ENCODE data around the gene LCK. TPM values are rescaled to one million over a fixed set of nuclear protein-coding genes. Genes with fewer than 3 reads are reported as not detected.

The LCK gene
- total RNA-seq, 1 experiment from 2014 or later, result 37.6 TPM

DNA sequence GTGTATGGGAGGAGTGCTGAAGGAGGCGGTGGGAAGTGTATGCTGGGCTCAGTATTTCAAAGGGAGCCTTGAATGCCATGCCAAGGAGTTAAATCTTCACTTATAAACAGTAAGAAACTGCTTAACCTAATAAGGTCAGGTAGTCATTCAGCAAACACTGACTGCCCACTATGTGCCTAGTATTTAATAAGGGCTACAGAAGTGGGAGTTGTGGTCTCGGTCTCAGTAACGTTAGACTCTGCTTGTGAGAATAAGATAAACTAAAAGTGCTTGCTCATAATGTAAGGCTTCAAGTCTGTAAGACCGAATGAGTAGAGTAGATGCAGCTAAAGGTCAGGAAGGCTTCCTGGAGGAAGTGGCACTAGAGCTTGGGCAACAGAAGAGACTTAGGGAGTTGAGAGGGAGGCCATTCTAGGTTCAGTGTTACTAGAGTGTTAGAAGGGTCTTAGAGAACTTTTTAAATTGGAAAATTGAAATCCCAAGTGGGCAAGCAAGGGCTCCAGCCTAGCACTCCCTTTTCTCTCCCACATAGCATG, 78.9 kb downstream of the LCK start:
- Histone ChIP-seq H3K9ac (ENCODE audit: extremely low read depth, insufficient read length, low read length) (no peak overlapping the region), H4K20me1 (ENCODE audit: control insufficient read depth, insufficient read depth, insufficient read length) (no peaks in the 10 kb centered on the region), H3K9me3 (ENCODE audit: control insufficient read depth, low read depth, low read length) (no peaks in the 10 kb centered on the region), H3K27ac (ENCODE audit: insufficient read length, low read depth, low read length) (no peak overlapping the region), H3K27me3 (ENCODE audit: insufficient read depth, low read length) (no peaks in the 10 kb centered on the region), H3K56ac (ENCODE audit: insufficient read length, low read depth, low read length) (no peak overlapping the region), H2BK5ac (ENCODE audit: insufficient read length, low read length) (no peak overlapping the region), H3K4ac (ENCODE audit: low read depth, low read length) (no peak overlapping the region), H2AK5ac (ENCODE audit: insufficient read length, low read length) (no peak overlapping the region), H3K79me2 (ENCODE audit: insufficient read depth, low read length) (peaks cover 5% of the 10 kb centered on the region; the same call in 1 of the 2 replicates), H2BK20ac (ENCODE audit: low read depth, low read length, poor library complexity, severe bottlenecking) (no peak overlapping the region), H3K4me1 (ENCODE audit: insufficient read depth, low read length) (peaks cover 3% of the 10 kb centered on the region; the same call in 1 of the 2 replicates), H4K91ac (ENCODE audit: insufficient read length, low read depth, low read length) (no peak overlapping the region), H3K23me2 (ENCODE audit: insufficient read length, low read depth, low read length, poor library complexity, severe bottlenecking) (peaks cover 7% of the 10 kb centered on the region), H3T11ph (ENCODE audit: low read length) (no peak overlapping the region), H4K5ac (ENCODE audit: insufficient read length, low read depth, low read length) (no peak overlapping the region), H3K23ac (ENCODE audit: insufficient read length, low read depth, low read length) (no peak overlapping the region), H2BK12ac (ENCODE audit: insufficient read length, low read depth, low read length) (no peak overlapping the region), H4K8ac (replicated peaks; ENCODE audit: insufficient read length, low read depth, low read length) (no peak overlapping the region), H3K14ac (ENCODE audit: insufficient read depth, low read length) (no peak overlapping the region), H2AFZ (ENCODE audit: low read length) (no peak overlapping the region), H3K79me1 (ENCODE audit: insufficient read depth, low read depth, low read length, poor library complexity, severe bottlenecking) (no peaks in the 10 kb centered on the region), H3K4me2 (ENCODE audit: insufficient read depth, insufficient read length, low read length) (no peak overlapping the region), H2BK15ac (ENCODE audit: low read depth, low read length) (no peak overlapping the region), H3K18ac (ENCODE audit: insufficient read length, low read depth, low read length) (no peak overlapping the region), H2BK120ac (ENCODE audit: low read depth, low read length, poor library complexity, severe bottlenecking) (no peak overlapping the region)
- Mint-ChIP-seq H3K27ac (no peak overlapping the region), H3K27me3 (ENCODE audit: low read depth) (peaks cover 5% of the 10 kb centered on the region; the same call in 1 of the 2 replicates), H3K4me1 (peaks cover 24 to 34% of the 10 kb centered on the region in 2 experiments), H3K9me3 (no peaks in the 10 kb centered on the region; a peak in 1 of 5 replicates), H3K4me3 (no peak overlapping the region), H3K36me3 (ENCODE audit: insufficient read depth in 1 of 3, low read depth in 3 of 3) (peaks cover 44 to 94% (median 83%) of the 10 kb centered on the region in 3 experiments)
- no CpG with 5 or more reads among the region's 4 CpGs for WGBS (ENCODE audit: extremely low coverage, insufficient read length, low lambda C conversion rate)
- TF ChIP-seq, protein P1, sequence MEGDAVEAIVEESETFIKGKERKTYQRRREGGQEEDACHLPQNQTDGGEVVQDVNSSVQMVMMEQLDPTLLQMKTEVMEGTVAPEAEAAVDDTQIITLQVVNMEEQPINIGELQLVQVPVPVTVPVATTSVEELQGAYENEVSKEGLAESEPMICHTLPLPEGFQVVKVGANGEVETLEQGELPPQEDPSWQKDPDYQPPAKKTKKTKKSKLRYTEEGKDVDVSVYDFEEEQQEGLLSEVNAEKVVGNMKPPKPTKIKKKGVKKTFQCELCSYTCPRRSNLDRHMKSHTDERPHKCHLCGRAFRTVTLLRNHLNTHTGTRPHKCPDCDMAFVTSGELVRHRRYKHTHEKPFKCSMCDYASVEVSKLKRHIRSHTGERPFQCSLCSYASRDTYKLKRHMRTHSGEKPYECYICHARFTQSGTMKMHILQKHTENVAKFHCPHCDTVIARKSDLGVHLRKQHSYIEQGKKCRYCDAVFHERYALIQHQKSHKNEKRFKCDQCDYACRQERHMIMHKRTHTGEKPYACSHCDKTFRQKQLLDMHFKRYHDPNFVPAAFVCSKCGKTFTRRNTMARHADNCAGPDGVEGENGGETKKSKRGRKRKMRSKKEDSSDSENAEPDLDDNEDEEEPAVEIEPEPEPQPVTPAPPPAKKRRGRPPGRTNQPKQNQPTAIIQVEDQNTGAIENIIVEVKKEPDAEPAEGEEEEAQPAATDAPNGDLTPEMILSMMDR (conservative IDR thresholded peaks at IDR 0.05), result no peak
- no peak for DNase-seq

Measured in H9 (cell line).